ENCODE measurements around the gene UGT1A7. TPM values are rescaled to one million over a fixed set of nuclear protein-coding genes. Genes with fewer than 3 reads are reported as not detected.

Gene UGT1A7
- total and polyA plus RNA-seq, 2 experiments from 2014 or later, result not detected

DNA sequence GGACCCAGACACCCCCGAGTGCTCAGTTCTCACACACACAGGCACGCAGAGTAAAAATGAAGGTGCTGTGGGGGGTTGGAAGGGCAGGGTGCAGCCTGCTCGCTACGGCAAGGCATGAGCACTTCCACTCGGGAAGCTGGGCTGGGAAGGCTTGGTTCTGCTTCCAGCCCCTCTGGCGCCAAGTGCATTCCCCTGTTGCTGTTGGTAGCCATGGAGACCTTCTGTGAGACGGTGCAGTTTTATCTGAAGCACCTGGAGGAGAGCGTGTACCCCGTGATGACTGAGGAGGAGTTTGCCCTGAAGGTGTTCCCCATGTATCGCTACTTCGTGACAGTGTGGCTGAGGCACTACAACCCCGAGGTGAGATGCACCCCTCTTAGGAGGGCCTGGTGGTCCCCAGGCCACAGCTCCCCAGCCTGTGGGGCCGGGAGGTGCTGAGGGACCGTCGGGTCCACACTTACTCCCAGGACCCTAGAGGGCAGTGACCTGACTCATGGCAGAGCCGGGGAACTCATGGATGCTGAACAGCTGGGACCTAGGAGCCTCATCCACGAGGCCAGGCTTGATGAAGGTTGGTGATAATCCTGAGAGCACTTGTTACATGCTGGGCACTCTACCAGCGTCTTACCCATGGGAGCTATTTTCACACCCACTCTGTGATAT lies 111.9 kb downstream of the UGT1A7 start:
- in situ Hi-C loops (cut with MboI), result no loop called here
- Histone ChIP-seq H2AFZ (no peak overlapping the region), H3K4me3 (no peak overlapping the region), H3K36me3 (ENCODE audit: low read depth) (no peaks in the 10 kb centered on the region), H3K4me2 (ENCODE audit: unreplicated experiment) (no peak overlapping the region), H3K27me3 (replicated peaks; ENCODE audit: insufficient read depth) (peaks cover 25% of the 10 kb centered on the region; the same call in 1 of the 2 replicates), H3K79me2 (ENCODE audit: insufficient read depth) (no peaks in the 10 kb centered on the region), H3F3A (ENCODE audit: insufficient read depth) (no peaks in the 10 kb centered on the region), H3K27ac (no peak overlapping the region), H3K9me2 (ENCODE audit: insufficient read depth) (no peaks in the 10 kb centered on the region), H3K9me3 (ENCODE audit: low read depth) (no peaks in the 10 kb centered on the region), H4K20me1 (ENCODE audit: insufficient read depth) (no peaks in the 10 kb centered on the region), H3K9ac (no peak overlapping the region), H3K4me1 (ENCODE audit: insufficient read depth) (no peaks in the 10 kb centered on the region)
- TF ChIP-seq EZH2phosphoT487 (IDR thresholded peaks at IDR 0.05; ENCODE audit: insufficient read depth, low read depth) (no peak), EZH2 (IDR thresholded peaks at IDR 0.05; ENCODE audit: insufficient read depth, poor library complexity, severe bottlenecking) (no peak)
- WGBS, 2 experiments (ENCODE audit: low coverage in 1 of 2, low lambda C conversion rate in 2 of 2, missing lambda C conversion rate in 2 of 2), result 11 to 13% methylated on average over 18 of the region's 18 CpGs
- DNase-seq, result no peak

DNA sequence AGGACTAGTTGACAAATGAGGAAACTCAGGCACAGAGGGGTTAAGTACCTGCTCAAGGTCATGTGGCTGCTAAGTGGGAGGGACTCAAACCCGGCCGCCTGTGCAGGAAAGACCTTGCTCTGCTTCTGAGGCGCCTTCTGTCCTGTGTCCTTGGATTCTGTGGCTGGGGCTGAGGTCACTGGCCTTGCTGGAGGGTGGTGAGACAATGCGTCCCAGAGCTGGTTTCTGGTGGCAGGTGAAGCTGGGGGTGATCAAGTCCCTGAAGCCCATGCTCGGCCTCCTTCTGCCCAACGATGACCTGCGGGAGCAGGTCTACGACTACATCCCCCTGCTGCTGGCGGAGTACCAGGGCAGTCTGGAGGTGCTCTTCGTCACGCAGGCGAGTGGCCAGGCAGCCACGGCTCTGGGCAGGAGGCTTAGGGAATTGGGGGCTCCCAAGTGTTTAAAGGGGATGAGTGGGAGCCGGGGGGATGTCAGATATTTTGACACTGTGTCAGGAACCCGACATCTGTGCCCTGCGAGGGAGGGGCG lies 112.5 kb downstream of the UGT1A7 start:
- 50 to 53% methylated on average over 17 of the region's 17 CpGs for WGBS, 2 experiments (ENCODE audit: low coverage in 1 of 2, low lambda C conversion rate in 2 of 2, missing lambda C conversion rate in 2 of 2)
- in situ Hi-C loops (cut with MboI), result no loop called here
- Histone ChIP-seq H3K9me2 (ENCODE audit: insufficient read depth) (no peaks in the 10 kb centered on the region), H2AFZ (no peak overlapping the region), H3K9me3 (ENCODE audit: low read depth) (no peaks in the 10 kb centered on the region), H3K79me2 (ENCODE audit: insufficient read depth) (no peaks in the 10 kb centered on the region), H3K4me2 (ENCODE audit: unreplicated experiment) (no peak overlapping the region), H3K4me3 (no peak overlapping the region), H3K27ac (no peak overlapping the region), H3K36me3 (ENCODE audit: low read depth) (no peaks in the 10 kb centered on the region), H3K4me1 (ENCODE audit: insufficient read depth) (no peaks in the 10 kb centered on the region), H3K27me3 (replicated peaks; ENCODE audit: insufficient read depth) (peaks cover 25% of the 10 kb centered on the region; the same call in 1 of the 2 replicates), H3F3A (ENCODE audit: insufficient read depth) (no peaks in the 10 kb centered on the region), H4K20me1 (ENCODE audit: insufficient read depth) (no peaks in the 10 kb centered on the region), H3K9ac (no peak overlapping the region)
- DNase-seq, result no peak
- TF ChIP-seq EZH2 (IDR thresholded peaks at IDR 0.05; ENCODE audit: insufficient read depth, poor library complexity, severe bottlenecking) (no peak), EZH2phosphoT487 (IDR thresholded peaks at IDR 0.05; ENCODE audit: insufficient read depth, low read depth) (no peak)

DNA sequence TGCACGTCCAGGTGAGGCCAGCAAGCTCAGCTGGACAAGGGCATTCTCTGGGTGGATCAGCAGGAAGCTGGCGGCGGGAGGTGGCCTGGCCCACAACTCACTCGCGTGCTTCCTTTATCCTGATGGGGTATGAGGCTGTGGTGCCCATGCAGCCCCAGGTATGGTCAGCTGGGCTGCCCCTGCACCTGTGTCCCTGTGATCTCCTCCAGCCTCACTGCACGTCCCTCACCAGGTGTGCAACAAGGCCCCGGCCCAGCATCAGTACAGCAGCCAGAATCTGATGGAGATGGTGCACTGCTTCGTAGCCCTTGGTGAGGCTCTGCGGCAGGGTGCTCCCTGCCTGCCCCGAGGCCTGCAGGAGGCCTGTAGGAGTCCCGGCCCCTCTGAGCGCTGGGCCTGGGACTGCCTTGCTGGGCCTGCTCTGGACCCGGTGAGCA lies 114.1 kb downstream of the UGT1A7 start:
- whole genome bisulfite sequencing, 2 experiments (ENCODE audit: low coverage in 1 of 2, low lambda C conversion rate in 2 of 2, missing lambda C conversion rate in 2 of 2), result 66 to 71% methylated on average over 12 to 13 of the region's 13 CpGs
- Histone ChIP-seq H3K27me3 (replicated peaks; ENCODE audit: insufficient read depth) (peaks cover 25% of the 10 kb centered on the region; the same call in 1 of the 2 replicates), H3K9ac (no peak overlapping the region), H3K4me2 (ENCODE audit: unreplicated experiment) (no peak overlapping the region), H3K27ac (no peak overlapping the region), H3K4me1 (ENCODE audit: insufficient read depth) (no peaks in the 10 kb centered on the region), H4K20me1 (ENCODE audit: insufficient read depth) (no peaks in the 10 kb centered on the region), H3K4me3 (no peak overlapping the region), H2AFZ (no peak overlapping the region), H3K9me2 (ENCODE audit: insufficient read depth) (no peaks in the 10 kb centered on the region), H3K9me3 (ENCODE audit: low read depth) (no peaks in the 10 kb centered on the region), H3K79me2 (ENCODE audit: insufficient read depth) (no peaks in the 10 kb centered on the region), H3K36me3 (ENCODE audit: low read depth) (no peaks in the 10 kb centered on the region), H3F3A (ENCODE audit: insufficient read depth) (no peaks in the 10 kb centered on the region)
- TF ChIP-seq EZH2phosphoT487 (IDR thresholded peaks at IDR 0.05; ENCODE audit: insufficient read depth, low read depth), result no peak
- TF ChIP-seq EZH2 (IDR thresholded peaks at IDR 0.05; ENCODE audit: insufficient read depth, poor library complexity, severe bottlenecking), result no peak
- in situ Hi-C loops (cut with MboI), result no loop called here
- DNase-seq, result no peak

DNA sequence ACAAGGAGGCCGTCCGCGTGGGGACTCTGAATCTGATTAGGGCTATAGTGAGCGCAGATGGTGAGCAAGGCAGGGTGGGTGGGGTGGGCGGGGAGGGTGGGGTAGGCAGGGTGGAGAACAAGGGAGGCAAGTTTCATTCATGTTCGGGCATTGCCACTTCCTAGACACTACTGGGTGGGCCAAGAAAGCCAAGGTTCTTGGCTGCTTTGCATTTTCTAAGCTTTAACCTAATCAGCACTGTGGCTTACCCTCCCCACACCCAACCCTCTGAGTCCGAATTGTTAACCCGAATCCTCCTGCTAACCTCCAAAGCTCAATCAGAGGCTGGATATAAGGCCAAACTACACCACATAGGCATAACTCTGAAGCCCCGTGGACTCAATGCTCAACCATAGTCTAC lies 114.6 kb downstream of the UGT1A7 start:
- Histone ChIP-seq H3K27ac (no peak overlapping the region), H4K20me1 (ENCODE audit: insufficient read depth) (no peaks in the 10 kb centered on the region), H3K4me2 (ENCODE audit: unreplicated experiment) (no peak overlapping the region), H3K4me1 (ENCODE audit: insufficient read depth) (no peaks in the 10 kb centered on the region), H3K9ac (no peak overlapping the region), H3K4me3 (no peak overlapping the region), H3K36me3 (ENCODE audit: low read depth) (no peaks in the 10 kb centered on the region), H3K27me3 (replicated peaks; ENCODE audit: insufficient read depth) (peaks cover 25% of the 10 kb centered on the region; the same call in 1 of the 2 replicates), H3K79me2 (ENCODE audit: insufficient read depth) (no peaks in the 10 kb centered on the region), H3K9me3 (ENCODE audit: low read depth) (no peaks in the 10 kb centered on the region), H2AFZ (no peak overlapping the region), H3F3A (ENCODE audit: insufficient read depth) (no peaks in the 10 kb centered on the region), H3K9me2 (ENCODE audit: insufficient read depth) (no peaks in the 10 kb centered on the region)
- 17 to 20% methylated on average over 7 to 9 of the region's 9 CpGs for WGBS, 2 experiments (ENCODE audit: low coverage in 1 of 2, low lambda C conversion rate in 2 of 2, missing lambda C conversion rate in 2 of 2)
- no peak for TF ChIP-seq EZH2 (IDR thresholded peaks at IDR 0.05; ENCODE audit: insufficient read depth, poor library complexity, severe bottlenecking)
- no peak for TF ChIP-seq EZH2phosphoT487 (IDR thresholded peaks at IDR 0.05; ENCODE audit: insufficient read depth, low read depth)
- in situ Hi-C loops (cut with MboI), result no loop called here
- no peak for DNase-seq
